ENCODE results near the gene XXYLT1.

Gene XXYLT1

GRCh38 chr3:195171093-195171873 is 99.7 kb downstream of the XXYLT1 start:
- DNase-seq (ENCODE audit: low read depth in 2 of 3, low spot score in 1 of 3), result no peak

GRCh38 chr3:195170496-195170895 is 100.5 kb downstream of the XXYLT1 start:
- DNase-seq (ENCODE audit: low read depth in 2 of 3, low spot score in 1 of 3), result no peak

GRCh38 chr3:195169011-195169649 is 101.8 kb downstream of the XXYLT1 start:
- DNase-seq (ENCODE audit: low read depth in 2 of 3, low spot score in 1 of 3), result no peak

GRCh38 chr3:195168009-195168762 is 102.8 kb downstream of the XXYLT1 start:
- DNase-seq (ENCODE audit: low read depth in 2 of 3, low spot score in 1 of 3), result no peak

- DNase-seq (ENCODE audit: low read depth in 2 of 3, low spot score in 1 of 3), result no peak
Observed at GRCh38 chr3:195165790-195166189, 105.2 kb downstream of the XXYLT1 start.

- no peak for DNase-seq (ENCODE audit: low read depth in 2 of 3, low spot score in 1 of 3)
Observed at GRCh38 chr3:195165265-195165609, 105.7 kb downstream of the XXYLT1 start.

- no peak for DNase-seq (ENCODE audit: low read depth in 2 of 3, low spot score in 1 of 3)
Observed at GRCh38 chr3:195164573-195165264, 106.2 kb downstream of the XXYLT1 start.

GRCh38 chr3:195163719-195164572 is 107.0 kb downstream of the XXYLT1 start:
- DNase-seq (ENCODE audit: low read depth in 2 of 3, low spot score in 1 of 3), result no peak

- no peak for DNase-seq (ENCODE audit: low read depth in 2 of 3, low spot score in 1 of 3)
Observed at GRCh38 chr3:195162816-195163215, 108.1 kb downstream of the XXYLT1 start.

GRCh38 chr3:195162033-195162669 is 108.8 kb downstream of the XXYLT1 start:
- DNase-seq (ENCODE audit: low read depth in 2 of 3, low spot score in 1 of 3), result no peak

GRCh38 chr3:195160908-195161434 is 110.0 kb downstream of the XXYLT1 start:
- no peak for DNase-seq (ENCODE audit: low read depth in 2 of 3, low spot score in 1 of 3)

- DNase-seq (ENCODE audit: low read depth in 2 of 3, low spot score in 1 of 3), result no peak
Observed at GRCh38 chr3:195160257-195160898, 110.6 kb downstream of the XXYLT1 start.

- DNase-seq (ENCODE audit: low read depth in 2 of 3, low spot score in 1 of 3), result no peak
Observed at GRCh38 chr3:195159814-195160165, 111.2 kb downstream of the XXYLT1 start.

GRCh38 chr3:195159117-195159813 is 111.7 kb downstream of the XXYLT1 start:
- no peak for DNase-seq (ENCODE audit: low read depth in 2 of 3, low spot score in 1 of 3)

GRCh38 chr3:195156286-195156890 is 114.6 kb downstream of the XXYLT1 start:
- DNase-seq (ENCODE audit: low read depth in 2 of 3, low spot score in 1 of 3), result no peak

- DNase-seq (ENCODE audit: low read depth in 2 of 3, low spot score in 1 of 3), result no peak
Observed at GRCh38 chr3:195155570-195156241, 115.3 kb downstream of the XXYLT1 start.

GRCh38 chr3:195154793-195155535 is 116.0 kb downstream of the XXYLT1 start:
- DNase-seq (ENCODE audit: low read depth in 2 of 3, low spot score in 1 of 3), result no peak
